SK-N-MC (cell line): ENCODE measurements around the gene LDHAL6B.

Experiments
- DNase-seq: peaks from one replicate; pipeline ENCODE4 v3.0.0-alpha.2; 2011; ENCODE audit warnings: low read depth, low spot score
- H3K27ac ChIP-seq: fragments of 200-600 bp; sonication (generic); 2 replicates; pipeline ENCODE4 v1.5.1; 2016; ENCODE audit warnings: mixed run types
- H3K36me3 ChIP-seq: fragments of 200-600 bp; sonication (generic); 2 replicates; pipeline ENCODE4 v1.6.1; 2017; ENCODE audit warnings: antibody characterized with exemption, low read length, mixed read lengths; ENCODE audit not compliant: insufficient read depth
- H3K4me3 ChIP-seq: fragments of 200-600 bp; sonication (generic); 2 replicates; pipeline ENCODE4 v1.5.1; 2016
- H3K9ac ChIP-seq: fragments of 200-600 bp; sonication (generic); 2 replicates; pipeline ENCODE4 v1.8.0; 2017; ENCODE audit warnings: mixed run types, mixed read lengths; ENCODE audit not compliant: insufficient read length
- H3K9me3 ChIP-seq: fragments of 200-600 bp; sonication (generic); 2 replicates; pipeline ENCODE4 v1.6.1; 2017; ENCODE audit warnings: low read depth, mild to moderate bottlenecking, antibody characterized with exemption, low read length, moderate library complexity, mixed read lengths
- EZH2 ChIP-seq: fragments of 200-600 bp; sonication (generic); IDR thresholded peaks from one replicate; pipeline ENCODE4 v1.6.1; 2017; ENCODE audit warnings: antibody characterized with exemption
- FOXP2 ChIP-seq: optimal IDR thresholded peaks from 2 replicates; pipeline ENCODE3; 2011; ENCODE audit warnings: mild to moderate bottlenecking, moderate library complexity; ENCODE audit not compliant: insufficient read depth; ENCODE audit errors: extremely low read length, control extremely low read depth
- POLR2AphosphoS5 ChIP-seq: IDR thresholded peaks from 2 replicates; pipeline ENCODE4 v1.6.1; 2012; ENCODE audit warnings: mild to moderate bottlenecking, low read depth, low read length, borderline replicate concordance

The LDHAL6B gene

GRCh38 chr15:59249816-59250215 is 43.2 kb downstream of the LDHAL6B start:
- DNase-seq: no peak
- no peak overlapping the region for H3K27ac ChIP-seq

GRCh38 chr15:59250249-59250648 is 43.6 kb downstream of the LDHAL6B start:
- no peak overlapping the region for H3K27ac ChIP-seq
- no peaks in the 10 kb centered on the region for H3K36me3 ChIP-seq
- no peak for TF ChIP-seq FOXP2
- no peak for TF ChIP-seq EZH2
- TF ChIP-seq POLR2AphosphoS5: no peak
- H3K4me3 ChIP-seq: no peak overlapping the region
- no peak for DNase-seq
- H3K9me3 ChIP-seq: no peaks in the 10 kb centered on the region
- no peak overlapping the region for H3K9ac ChIP-seq

More at GRCh38 chr15:59249816-59250215, 43.2 kb downstream of the LDHAL6B start:
- H3K9me3 ChIP-seq: no peaks in the 10 kb centered on the region
- H3K4me3 ChIP-seq: no peak overlapping the region
- no peak for TF ChIP-seq FOXP2
- no peak for TF ChIP-seq EZH2
- TF ChIP-seq POLR2AphosphoS5: no peak
- H3K36me3 ChIP-seq: no peaks in the 10 kb centered on the region
- H3K9ac ChIP-seq: no peak overlapping the region

- TF ChIP-seq FOXP2 (no peak), EZH2 (no peak), POLR2AphosphoS5 (no peak)
- no peak for DNase-seq
- no peaks in the 10 kb centered on the region for H3K36me3 ChIP-seq
- H3K9me3 ChIP-seq: no peaks in the 10 kb centered on the region
- H3K4me3 ChIP-seq: no peak overlapping the region
- H3K27ac ChIP-seq: no peak overlapping the region
- H3K9ac ChIP-seq: no peak overlapping the region
These were observed 44.6 kb downstream of the LDHAL6B start for GRCh38 chr15:59251001-59251845.

GRCh38 chr15:59252137-59252536 is 45.5 kb downstream of the LDHAL6B start:
- Histone ChIP-seq H3K9me3 (no peaks in the 10 kb centered on the region), H3K27ac (no peak overlapping the region), H3K36me3 (no peaks in the 10 kb centered on the region), H3K4me3 (no peak overlapping the region), H3K9ac (no peak overlapping the region)
- no peak for DNase-seq
- TF ChIP-seq POLR2AphosphoS5 (no peak), FOXP2 (no peak), EZH2 (no peak)

- Histone ChIP-seq H3K9ac (no peak overlapping the region), H3K9me3 (no peaks in the 10 kb centered on the region), H3K36me3 (no peaks in the 10 kb centered on the region), H3K27ac (no peak overlapping the region), H3K4me3 (no peak overlapping the region)
- no peak for TF ChIP-seq POLR2AphosphoS5
- no peak for TF ChIP-seq FOXP2
- TF ChIP-seq EZH2: no peak
- no peak for DNase-seq
These were observed 49.2 kb downstream of the LDHAL6B start for GRCh38 chr15:59255680-59256336.

GRCh38 chr15:59256482-59256881 is 49.8 kb downstream of the LDHAL6B start:
- H3K9me3 ChIP-seq: no peaks in the 10 kb centered on the region
- no peak overlapping the region for H3K4me3 ChIP-seq
- H3K36me3 ChIP-seq: no peaks in the 10 kb centered on the region
- no peak overlapping the region for H3K27ac ChIP-seq
- no peak overlapping the region for H3K9ac ChIP-seq
- no peak for TF ChIP-seq POLR2AphosphoS5
- no peak for TF ChIP-seq EZH2
- no peak for TF ChIP-seq FOXP2
- DNase-seq: no peak

- no peaks in the 10 kb centered on the region for H3K9me3 ChIP-seq
- DNase-seq: no peak
- H3K4me3 ChIP-seq: no peak overlapping the region
- H3K36me3 ChIP-seq: no peaks in the 10 kb centered on the region
- TF ChIP-seq EZH2: no peak
- TF ChIP-seq POLR2AphosphoS5: no peak
- TF ChIP-seq FOXP2: no peak
- no peak overlapping the region for H3K27ac ChIP-seq
- H3K9ac ChIP-seq: no peak overlapping the region
These were observed 50.5 kb downstream of the LDHAL6B start for GRCh38 chr15:59257140-59257539.
